ENCODE results near the gene DRC7.

GRCh38 chr16:57667048-57667525 lies 27.5 kb upstream of the DRC7 start:
- no peak for TF ChIP-seq CTCF (IDR thresholded peaks at IDR 0.05)
- no peak for TF ChIP-seq FOXK1 (CRISPR knock-in tag; IDR thresholded peaks at IDR 0.05)
- no peak for TF ChIP-seq SMAD3 (CRISPR knock-in tag; IDR thresholded peaks at IDR 0.05; ENCODE audit: borderline replicate concordance)
- TF ChIP-seq ZSCAN18 (CRISPR knock-in tag; IDR thresholded peaks at IDR 0.05): no peak
- TF ChIP-seq IRF2 (CRISPR knock-in tag; IDR thresholded peaks at IDR 0.05; ENCODE audit: borderline replicate concordance, low read depth): no peak
- no peak for TF ChIP-seq ZNF425 (CRISPR knock-in tag; conservative IDR thresholded peaks at IDR 0.05)
- no peak for TF ChIP-seq E2F1 (CRISPR knock-in tag; IDR thresholded peaks at IDR 0.05)
- no peak for TF ChIP-seq USF2 (CRISPR knock-in tag; IDR thresholded peaks at IDR 0.05)
- TF ChIP-seq CREB1 (CRISPR knock-in tag; IDR thresholded peaks at IDR 0.05): no peak
- no peak for TF ChIP-seq ZNF263 (CRISPR knock-in tag; IDR thresholded peaks at IDR 0.05; ENCODE audit: low read depth)
- TF ChIP-seq RORB (CRISPR knock-in tag; IDR thresholded peaks at IDR 0.05): no peak
- no peak for TF ChIP-seq NFYB (CRISPR knock-in tag; conservative IDR thresholded peaks at IDR 0.05; ENCODE audit: low read depth)
- TF ChIP-seq FOXJ3 (CRISPR knock-in tag; IDR thresholded peaks at IDR 0.05; ENCODE audit: borderline replicate concordance): no peak

All from WTC11 (cell line).